Aorta (tissue), 5 donors: ENCODE results near the gene THBS1. TPM values are rescaled to one million over a fixed set of nuclear protein-coding genes. Genes with fewer than 3 reads are reported as not detected.

ENCODE experiments used
- ATAC-seq: fragments of 200-7000 bp; cut with Tn5 transposase; one replicate; pipeline ENCODE4 v1.9.1; 2022; ENCODE audit warnings: moderate library complexity; ENCODE audit not compliant: low FRiP score
- DNase-seq, 2 donors: peaks; one replicate each; pipeline ENCODE4 v3.0.0-alpha.2; 2020
- H3K27ac ChIP-seq, 2 donors: one replicate each; pipeline ENCODE4 v1.5.1; 2013; ENCODE audit warnings: low read length in 2 of 2, mild to moderate bottlenecking in 2 of 2, moderate library complexity in 2 of 2, control low read depth in 1 of 2, inconsistent platforms in 1 of 2, low read depth in 1 of 2
- H3K27me3 ChIP-seq, 2 donors: one replicate each; pipeline ENCODE4 v1.6.1; 2013; ENCODE audit warnings: control low read depth in 1 of 2, low read length in 1 of 2, mild to moderate bottlenecking in 1 of 2, moderate library complexity in 1 of 2; ENCODE audit not compliant: insufficient read depth in 2 of 2, control insufficient read depth in 1 of 2
- H3K36me3 ChIP-seq, 2 donors: one replicate each; pipeline ENCODE4 v1.6.1; 2013; ENCODE audit warnings: control low read depth in 1 of 2, low read length in 1 of 2, mild to moderate bottlenecking in 1 of 2; ENCODE audit not compliant: insufficient read depth in 2 of 2, control insufficient read depth in 1 of 2
- H3K4me1 ChIP-seq, 2 donors: one replicate each; pipeline ENCODE4 v1.6.1; 2013; ENCODE audit warnings: low read length in 2 of 2, control low read depth in 1 of 2, mild to moderate bottlenecking in 1 of 2, moderate library complexity in 1 of 2; ENCODE audit not compliant: insufficient read depth in 2 of 2, control insufficient read depth in 1 of 2
- H3K4me3 ChIP-seq, 2 donors: one replicate each; pipeline ENCODE4 v1.5.1; 2013; ENCODE audit warnings: low read length in 2 of 2, control low read depth in 1 of 2, mild to moderate bottlenecking in 1 of 2
- H3K9me3 ChIP-seq: one replicate; pipeline ENCODE4 v1.6.1; 2013; ENCODE audit warnings: mild to moderate bottlenecking, low read length; ENCODE audit not compliant: control insufficient read depth
- WGBS, 2 donors: extraction: QIAGEN DNeasy Blood & Tissue Kit; methylation state at CpG; one replicate each; pipeline ENCODE4 v1.1.7; 2013; 5-methylcytosine and 5-hydroxymethylcytosine counted together
- intact Hi-C, 2 donors: fragments of 100-400 bp; cut with DNase I; formaldehyde crosslinking; loops; one replicate each; pipeline versions ENCODE4 v1.14.2 to v1.15.0; 2022
- polyA plus RNA-seq, 2 donors: library from polyadenylated mRNA; stranded (reverse); fragments of 200-250 nt; gene quantifications; one replicate each; pipeline ENCODE4 v1.2.3, GENCODE V29; 2013
- total RNA-seq, 2 donors: library from RNA; stranded (reverse); fragmentation: NEBNext Ultra II Directional; extraction: Animal tissue kit (Norgen Biotek cat#: 25700); gene quantifications; one replicate each; pipeline ENCODE4 v1.2.1, GENCODE V29; 2021
- donor health status: healthy with polysubstance abuse.
- donor health status: Bipolar disorder and iron deficiency.
- donor health status: DM: no; HTN: no; CAD: no.
- donor health status: DM: no; HTN: no; CAD: no.
- donor health status: DM: yes; HTN: yes; CAD: no.

Gene THBS1
- total and polyA plus RNA-seq, 4 donors, result 9.8 to 1,398 (median 147) TPM

DNA sequence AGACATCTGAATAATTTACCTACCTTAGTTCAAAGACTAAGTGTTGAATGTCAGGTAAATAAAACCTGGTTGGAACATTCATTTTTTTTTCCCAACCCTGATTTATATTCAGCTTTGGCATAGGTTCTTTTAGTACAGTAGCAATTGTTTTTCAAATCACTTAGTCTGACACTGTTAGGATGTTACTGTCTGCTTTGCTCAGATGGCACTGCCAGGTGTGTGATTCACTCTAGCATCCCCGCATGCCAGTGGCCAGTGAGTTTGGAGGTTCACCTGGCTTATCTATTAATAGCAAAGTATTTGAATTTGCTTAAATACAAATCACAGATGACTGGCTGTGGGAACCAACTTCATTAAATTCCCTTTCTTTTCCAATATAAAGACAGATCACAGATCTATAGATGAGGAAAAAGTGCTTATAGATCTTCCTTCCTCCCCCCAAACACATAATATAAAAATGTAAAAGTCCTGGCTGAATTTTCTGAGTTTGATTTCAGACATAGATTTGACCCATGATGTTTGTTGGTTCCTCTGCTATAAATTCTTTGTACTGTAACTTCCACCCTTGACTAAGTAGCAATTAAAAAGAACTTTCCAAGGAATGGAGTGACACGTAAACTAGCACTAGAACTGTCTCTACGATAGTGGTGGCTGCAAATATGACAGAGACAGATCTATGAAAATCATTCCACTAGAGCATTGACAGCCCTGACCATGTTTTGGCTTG, 3.9 kb downstream of the THBS1 start:
- intact Hi-C loops, result loop anchor here (5.0 to 10.0 kb wide), 5 partner anchors 413 to 770 kb away; no protein-coding TSS in a partner anchor
- H3K27me3 ChIP-seq, result no peaks in the 10 kb centered on the region
- DNase-seq (no peak), ATAC-seq (no peak)
- no peaks in the 10 kb centered on the region for H3K9me3 ChIP-seq
- no peaks in the 10 kb centered on the region for H3K36me3 ChIP-seq
- no peaks in the 10 kb centered on the region for H3K4me1 ChIP-seq
- H3K4me3 ChIP-seq, result no peak overlapping the region
- no peak overlapping the region for H3K27ac ChIP-seq
- WGBS, 2 donors, result 83% methylated on average over 3 of the region's 3 CpGs

DNA sequence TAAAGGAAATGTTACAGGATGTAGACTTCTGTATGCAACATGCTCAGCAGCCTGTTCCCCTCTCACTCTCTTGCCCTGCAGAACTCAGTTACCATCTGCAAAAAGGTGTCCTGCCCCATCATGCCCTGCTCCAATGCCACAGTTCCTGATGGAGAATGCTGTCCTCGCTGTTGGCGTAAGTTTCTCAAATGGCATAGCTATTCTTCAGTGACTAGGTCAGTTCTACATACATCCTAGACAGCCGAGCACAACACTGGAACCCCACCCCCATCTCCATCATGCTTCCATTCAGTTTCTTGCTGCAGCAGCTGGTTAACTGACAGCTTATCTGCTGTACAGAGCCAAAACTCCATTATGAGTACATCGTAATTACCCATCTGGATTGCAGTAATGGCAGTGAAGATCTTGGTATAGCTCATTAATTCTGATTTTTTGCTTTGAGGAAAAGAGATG, 4.5 kb downstream of the THBS1 start:
- no peaks in the 10 kb centered on the region for H3K4me1 ChIP-seq
- H3K36me3 ChIP-seq, result no peaks in the 10 kb centered on the region
- no peak overlapping the region for H3K4me3 ChIP-seq
- WGBS, 2 donors, result 93 to 96% methylated on average over 4 of the region's 4 CpGs
- DNase-seq (no peak), ATAC-seq (no peak)
- H3K27ac ChIP-seq, result no peak overlapping the region
- no peaks in the 10 kb centered on the region for H3K27me3 ChIP-seq
- intact Hi-C loops, result loop anchor here in 1 of 2 donors (10.0 kb wide), 2 partner anchors 461 to 771 kb away; no protein-coding TSS in a partner anchor
- no peaks in the 10 kb centered on the region for H3K9me3 ChIP-seq

- Histone ChIP-seq H3K27ac (no peak overlapping the region), H3K9me3 (no peaks in the 10 kb centered on the region), H3K4me1 (no peaks in the 10 kb centered on the region), H3K27me3 (no peaks in the 10 kb centered on the region), H3K4me3 (no peak overlapping the region), H3K36me3 (no peaks in the 10 kb centered on the region)
- WGBS, 2 donors, result 94 to 95% methylated on average over 4 of the region's 4 CpGs
- ATAC-seq (no peak), DNase-seq (no peak)
- intact Hi-C loops, result loop anchor here in 1 of 2 donors (10.0 kb wide), 2 partner anchors 461 to 771 kb away; no protein-coding TSS in a partner anchor
Measured at GRCh38 chr15:39585871-39586301, 5.0 kb downstream of the THBS1 start.

DNA sequence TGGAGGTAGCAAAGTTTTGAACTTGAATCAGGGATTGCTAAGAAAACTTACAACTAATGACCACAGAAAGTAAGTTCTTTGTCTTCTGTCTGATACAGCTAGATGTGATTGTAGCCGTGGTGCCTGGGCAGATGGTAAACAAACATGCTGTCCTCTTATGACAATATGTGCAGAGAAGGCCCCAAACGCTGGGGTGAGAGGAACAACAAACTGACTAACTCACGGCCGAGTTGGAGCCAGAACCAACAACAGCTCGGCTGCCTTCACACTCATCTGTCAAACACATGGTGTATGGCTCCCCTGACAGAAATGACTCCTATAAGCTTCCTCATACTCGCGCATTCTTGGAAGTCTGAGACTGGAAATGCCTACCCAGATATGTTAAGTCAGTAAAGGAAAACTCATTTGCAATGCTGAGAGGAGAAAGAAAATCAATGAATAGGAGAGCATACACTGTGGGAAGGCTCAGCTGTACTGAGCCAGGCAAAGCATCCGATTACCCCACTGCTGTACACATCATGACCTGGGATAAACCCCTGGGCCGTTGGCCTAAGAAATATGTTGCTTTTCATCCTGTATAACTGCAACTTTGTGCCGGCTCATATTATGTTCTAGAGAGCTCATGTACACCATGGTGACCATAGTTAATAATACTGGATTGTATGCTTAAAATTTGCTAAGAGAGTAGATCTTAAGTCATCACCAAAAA, 5.7 kb downstream of the THBS1 start:
- intact Hi-C loops, result loop anchor here in 1 of 2 donors (10.0 kb wide), 2 partner anchors 462 to 772 kb away; no protein-coding TSS in a partner anchor
- H3K9me3 ChIP-seq, result no peaks in the 10 kb centered on the region
- no peaks in the 10 kb centered on the region for H3K27me3 ChIP-seq
- no peak for ATAC-seq
- no peak overlapping the region for H3K27ac ChIP-seq
- 39 to 43% methylated on average over 10 of the region's 10 CpGs for WGBS, 2 donors
- no peak for DNase-seq
- H3K36me3 ChIP-seq, result no peaks in the 10 kb centered on the region
- H3K4me3 ChIP-seq, result no peak overlapping the region
- no peaks in the 10 kb centered on the region for H3K4me1 ChIP-seq

- intact Hi-C loops, result loop anchor here in 1 of 2 donors (10.0 kb wide), 2 partner anchors 462 to 772 kb away; no protein-coding TSS in a partner anchor
- no peak for ATAC-seq
- no peaks in the 10 kb centered on the region for H3K9me3 ChIP-seq
- H3K27ac ChIP-seq, result no peak overlapping the region
- H3K36me3 ChIP-seq, result no peaks in the 10 kb centered on the region
- no peak for DNase-seq
- no peaks in the 10 kb centered on the region for H3K27me3 ChIP-seq
- H3K4me3 ChIP-seq, result no peak overlapping the region
- H3K4me1 ChIP-seq, result no peaks in the 10 kb centered on the region
- WGBS, 2 donors, result 93 to 97% methylated on average over 17 of the region's 17 CpGs
Measured at GRCh38 chr15:39587096-39587721, 6.3 kb downstream of the THBS1 start.

GRCh38 chr15:39587731-39588530, 7.1 kb downstream of the THBS1 start:
- Histone ChIP-seq H3K27ac (no peak overlapping the region), H3K4me3 (no peak overlapping the region)
- WGBS, 2 donors, result 85% methylated on average over 13 of the region's 13 CpGs

DNA sequence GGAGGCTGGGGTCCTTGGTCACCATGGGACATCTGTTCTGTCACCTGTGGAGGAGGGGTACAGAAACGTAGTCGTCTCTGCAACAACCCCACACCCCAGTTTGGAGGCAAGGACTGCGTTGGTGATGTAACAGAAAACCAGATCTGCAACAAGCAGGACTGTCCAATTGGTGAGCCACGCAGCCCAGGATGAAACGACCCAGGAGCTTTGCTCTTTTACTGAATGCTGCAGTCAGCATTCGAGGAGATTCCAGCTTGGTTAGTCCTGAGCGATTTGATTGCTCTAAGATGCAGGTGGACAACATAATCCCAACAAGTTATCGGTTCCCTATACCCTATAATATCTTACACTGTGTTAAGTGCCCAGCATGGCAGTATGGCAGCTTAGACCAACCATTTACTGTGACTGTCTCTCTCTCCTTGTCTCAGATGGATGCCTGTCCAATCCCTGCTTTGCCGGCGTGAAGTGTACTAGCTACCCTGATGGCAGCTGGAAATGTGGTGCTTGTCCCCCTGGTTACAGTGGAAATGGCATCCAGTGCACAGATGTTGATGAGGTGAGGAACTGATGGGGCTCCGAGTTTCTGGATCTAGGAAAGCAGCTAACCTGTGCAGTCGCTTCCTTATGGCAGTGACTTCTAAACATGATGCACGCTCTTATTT, 7.8 kb downstream of the THBS1 start:
- Histone ChIP-seq H3K4me3 (no peak overlapping the region), H3K27me3 (no peaks in the 10 kb centered on the region), H3K9me3 (no peaks in the 10 kb centered on the region), H3K36me3 (peaks cover 0 to 2% of the 10 kb centered on the region in 2 donors), H3K4me1 (no peaks in the 10 kb centered on the region), H3K27ac (no peak overlapping the region)
- DNase-seq, result no peak
- WGBS, 2 donors, result 96 to 98% methylated on average over 13 of the region's 13 CpGs
- no peak for ATAC-seq
- intact Hi-C loops, result loop anchor here in 1 of 2 donors (10.0 kb wide), 2 partner anchors 464 to 774 kb away; no protein-coding TSS in a partner anchor

More at GRCh38 chr15:39587731-39588530, 7.1 kb downstream of the THBS1 start:
- Histone ChIP-seq H3K27me3 (no peaks in the 10 kb centered on the region), H3K36me3 (no peaks in the 10 kb centered on the region), H3K4me1 (no peaks in the 10 kb centered on the region), H3K9me3 (no peaks in the 10 kb centered on the region)
- ATAC-seq (no peak), DNase-seq (no peak)
- intact Hi-C loops, result loop anchor here in 1 of 2 donors (10.0 kb wide), 2 partner anchors 463 to 773 kb away; no protein-coding TSS in a partner anchor
